ENCODE results near the gene ATXN1. TPM values are rescaled to one million over a fixed set of nuclear protein-coding genes. Genes with fewer than 3 reads are reported as not detected.

ATXN1 gene
- total RNA-seq, 5 donors from 2014 or later (not counting 1 experiment from before 2014, with no cell fraction given) = 65.1 to 101 (median 77.5) TPM

DNA sequence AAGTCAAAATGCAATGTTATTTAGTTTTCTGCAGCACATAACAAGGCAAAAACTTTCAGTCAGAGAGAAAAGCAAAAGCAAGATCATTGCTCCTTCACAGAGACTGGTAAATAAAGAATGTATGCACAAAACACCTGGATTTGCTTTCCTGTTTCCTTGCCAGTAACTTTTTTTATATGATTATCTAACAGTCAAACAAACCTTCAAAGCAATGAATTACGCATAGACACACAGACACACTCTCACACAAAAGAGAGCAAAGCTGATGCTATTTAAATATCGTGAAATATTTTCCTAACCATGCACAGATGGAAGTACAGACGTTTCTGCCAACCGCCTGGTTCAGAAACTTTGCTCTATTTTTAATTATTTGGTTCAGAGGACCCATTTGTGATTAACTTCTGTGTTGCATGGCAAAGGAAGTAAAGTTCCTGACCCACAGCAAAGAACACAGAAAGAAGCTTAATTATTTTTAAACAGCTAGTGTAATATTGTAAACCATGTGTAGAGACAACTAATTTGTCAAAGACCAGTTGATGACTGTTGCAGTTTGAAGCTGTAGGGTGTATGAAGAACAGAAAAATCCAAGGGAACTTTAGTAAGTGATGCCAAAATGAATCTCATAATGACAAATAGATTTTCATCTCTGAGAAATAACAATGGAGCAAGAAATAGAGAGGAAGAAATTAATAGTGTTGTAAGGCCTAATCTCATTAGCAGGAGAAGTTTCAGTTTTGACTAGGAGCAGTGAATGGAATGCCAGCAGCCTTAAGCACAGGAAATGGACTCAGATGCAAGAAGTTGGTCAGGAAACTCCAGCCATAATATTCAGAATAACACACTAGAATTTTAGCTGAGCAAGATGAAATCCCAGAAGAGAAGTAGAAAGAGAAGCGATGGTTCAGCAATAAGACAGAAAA, 24.1 kb downstream of the ATXN1 start:
- ChIA-PET POLR2A (interaction anchor here (0.6 kb wide), 3 partner anchors 15 to 82 kb away, joined by 4 to 11 read pairs (median 4); no protein-coding TSS in a partner anchor), CTCF (interaction anchor here (0.5 to 1.7 kb wide), 9 partner anchors 8 to 305 kb away, joined by 3 to 8 read pairs (median 3); no protein-coding TSS in a partner anchor)
- H3K27ac ChIP-seq (ENCODE audit: low read length) = no peak overlapping the region
- H3K4me3 ChIP-seq (ENCODE audit: control insufficient read depth in 1 of 2, extremely low read depth in 1 of 2, low read length in 1 of 2) = no peak overlapping the region
- peaks cover 2 to 9% of the 10 kb centered on the region in 2 donors for H3K36me3 ChIP-seq (ENCODE audit: control insufficient read depth in 2 of 2, extremely low read depth in 1 of 2, insufficient read depth in 1 of 2, low read length in 1 of 2)
- Mint-ChIP-seq H3K4me1 (peaks cover 23 to 63% (median 49%) of the 10 kb centered on the region in 3 donors), H3K27ac (peak overlapping the region; percentile 25 to 54), H3K9me3 (no peaks in the 10 kb centered on the region), H3K27me3 (no peaks in the 10 kb centered on the region), H3K4me3 (no peak overlapping the region), H3K36me3 (peaks cover 28% of the 10 kb centered on the region)
- DNase-seq (no peak), ATAC-seq (replicated peaks in 1 of 4) (no peak)
- no peaks in the 10 kb centered on the region for H3K9me3 ChIP-seq
- WGBS (ENCODE audit: insufficient coverage) = 46% methylated on average over 2 of the region's 5 CpGs
- no peaks in the 10 kb centered on the region for H3K27me3 ChIP-seq (replicated peaks in 1 of 2; ENCODE audit: control insufficient read depth in 2 of 2, extremely low read depth in 1 of 2, insufficient read depth in 2 of 2, low read length in 1 of 2)
- H3K4me1 ChIP-seq (ENCODE audit: control insufficient read depth in 1 of 2, extremely low read depth in 1 of 2, insufficient read depth in 2 of 2, low read length in 2 of 2) = peaks cover 0 to 11% of the 10 kb centered on the region in 2 experiments

GRCh38 chr6:16735014-16735413, 26.2 kb downstream of the ATXN1 start:
- POLR2A ChIA-PET = no interaction called here
- H3K4me1 Mint-ChIP-seq = peaks cover 40 to 61% (median 49%) of the 10 kb centered on the region in 3 donors
- peaks cover 29% of the 10 kb centered on the region for H3K36me3 Mint-ChIP-seq
- H3K27ac Mint-ChIP-seq = no peak overlapping the region
- no peaks in the 10 kb centered on the region for H3K27me3 ChIP-seq (replicated peaks in 1 of 2; ENCODE audit: control insufficient read depth in 2 of 2, extremely low read depth in 1 of 2, insufficient read depth in 2 of 2, low read length in 1 of 2)
- peaks cover 6 to 23% of the 10 kb centered on the region in 2 experiments for H3K4me1 ChIP-seq (ENCODE audit: control insufficient read depth in 1 of 2, extremely low read depth in 1 of 2, insufficient read depth in 2 of 2, low read length in 2 of 2)
- H3K27ac ChIP-seq (ENCODE audit: low read length) = no peak overlapping the region
- no CpG with 5 or more reads among the region's 2 CpGs for WGBS (ENCODE audit: insufficient coverage)
- CTCF ChIA-PET = no interaction called here
- peaks cover 2 to 8% of the 10 kb centered on the region in 2 donors for H3K36me3 ChIP-seq (ENCODE audit: control insufficient read depth in 2 of 2, extremely low read depth in 1 of 2, insufficient read depth in 1 of 2, low read length in 1 of 2)
- no peaks in the 10 kb centered on the region for H3K27me3 Mint-ChIP-seq
- no peak overlapping the region for H3K4me3 Mint-ChIP-seq
- ATAC-seq (replicated peaks in 1 of 4) (no peak), DNase-seq (no peak)
- no peaks in the 10 kb centered on the region for H3K9me3 Mint-ChIP-seq
- H3K9me3 ChIP-seq = no peaks in the 10 kb centered on the region
- H3K4me3 ChIP-seq (ENCODE audit: control insufficient read depth in 1 of 2, extremely low read depth in 1 of 2, low read length in 1 of 2) = no peak overlapping the region

DNA sequence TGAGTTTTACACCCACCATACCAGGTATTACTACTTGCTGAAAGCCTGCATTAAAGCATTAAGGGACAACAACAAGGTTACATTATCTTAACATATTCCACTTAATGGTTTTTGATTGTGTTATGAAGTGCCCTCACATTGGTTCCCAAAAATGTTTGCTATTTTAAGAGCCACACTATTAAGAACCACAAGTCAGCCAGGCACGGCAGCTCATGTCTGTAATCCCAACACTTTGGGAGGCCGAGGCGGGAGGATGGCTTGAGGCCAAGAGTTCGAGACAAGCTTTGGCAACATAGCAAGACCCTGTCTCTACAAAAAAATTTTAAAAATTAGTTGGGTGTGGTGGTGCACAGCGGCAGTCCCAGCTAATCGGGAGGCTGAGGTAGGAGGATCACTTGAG, 28.2 kb downstream of the ATXN1 start:
- Mint-ChIP-seq H3K36me3 (peaks cover 22% of the 10 kb centered on the region), H3K27ac (peak overlapping the region; percentile 77), H3K4me3 (no peak overlapping the region), H3K9me3 (no peaks in the 10 kb centered on the region), H3K4me1 (peaks cover 40 to 69% (median 58%) of the 10 kb centered on the region in 3 donors), H3K27me3 (no peaks in the 10 kb centered on the region)
- DNase-seq = no peak
- POLR2A ChIA-PET = interaction anchor here in 1 of 2 donors (0.6 kb wide), 1 partner anchor 305 kb away, joined by 6 read pairs; no protein-coding TSS in a partner anchor
- WGBS (ENCODE audit: insufficient coverage) = 95% methylated on average over 4 of the region's 6 CpGs
- H3K36me3 ChIP-seq (ENCODE audit: control insufficient read depth in 2 of 2, extremely low read depth in 1 of 2, insufficient read depth in 1 of 2, low read length in 1 of 2) = no peaks in the 10 kb centered on the region
- no peaks in the 10 kb centered on the region for H3K27me3 ChIP-seq (replicated peaks in 1 of 2; ENCODE audit: control insufficient read depth in 2 of 2, extremely low read depth in 1 of 2, insufficient read depth in 2 of 2, low read length in 1 of 2)
- H3K4me3 ChIP-seq (ENCODE audit: control insufficient read depth in 1 of 2, extremely low read depth in 1 of 2, low read length in 1 of 2) = no peak overlapping the region
- CTCF ChIA-PET = interaction anchor here (0.6 to 2.4 kb wide), 3 partner anchors 28 to 564 kb away, joined by 5 to 18 read pairs (median 7); partner anchors contain the start of gene ATXN1 (in 1 of the 2)
- H3K27ac ChIP-seq (ENCODE audit: low read length) = peak overlapping the region; percentile 69
- H3K9me3 ChIP-seq = no peaks in the 10 kb centered on the region
- no peak for ATAC-seq (replicated peaks in 1 of 4)
- peaks cover 6 to 29% of the 10 kb centered on the region in 2 experiments for H3K4me1 ChIP-seq (ENCODE audit: control insufficient read depth in 1 of 2, extremely low read depth in 1 of 2, insufficient read depth in 2 of 2, low read length in 2 of 2)

- ATAC-seq (replicated peaks in 1 of 4) = peak; percentile 52 to 73 (median 68)
- WGBS (ENCODE audit: insufficient coverage) = no CpG with 5 or more reads among the region's 6 CpGs
- Histone ChIP-seq H3K36me3 (ENCODE audit: control insufficient read depth in 2 of 2, extremely low read depth in 1 of 2, insufficient read depth in 1 of 2, low read length in 1 of 2) (no peaks in the 10 kb centered on the region), H3K9me3 (no peaks in the 10 kb centered on the region), H3K27me3 (replicated peaks in 1 of 2; ENCODE audit: control insufficient read depth in 2 of 2, extremely low read depth in 1 of 2, insufficient read depth in 2 of 2, low read length in 1 of 2) (no peaks in the 10 kb centered on the region), H3K4me1 (ENCODE audit: control insufficient read depth in 1 of 2, extremely low read depth in 1 of 2, insufficient read depth in 2 of 2, low read length in 2 of 2) (peaks cover 6 to 31% of the 10 kb centered on the region in 2 experiments), H3K4me3 (ENCODE audit: control insufficient read depth in 1 of 2, extremely low read depth in 1 of 2, low read length in 1 of 2) (peak overlapping the region in 1 of 2 donors; percentile 6), H3K27ac (ENCODE audit: low read length) (peak overlapping the region; percentile 69)
- peak in 9 of 35 experiments; percentile 9 to 54 (median 21) for DNase-seq
- Mint-ChIP-seq H3K4me3 (peak overlapping the region; percentile 22 to 61 (median 57)), H3K27me3 (no peaks in the 10 kb centered on the region), H3K27ac (peak overlapping the region; percentile 77), H3K9me3 (no peaks in the 10 kb centered on the region), H3K4me1 (peaks cover 28 to 60% (median 44%) of the 10 kb centered on the region in 3 donors), H3K36me3 (peaks cover 22% of the 10 kb centered on the region)
- POLR2A ChIA-PET = interaction anchor here (0.6 to 1.2 kb wide), 7 partner anchors 14 to 216 kb away, joined by 3 to 6 read pairs (median 3); partner anchors contain the start of gene ATXN1 (in 1 of the 2)
- CTCF ChIA-PET = interaction anchor here (0.6 to 2.4 kb wide), 12 partner anchors 11 to 317 kb away, joined by 3 to 18 read pairs (median 5); partner anchors contain the start of gene ATXN1 (in 1 of the 2)
Observed at GRCh38 chr6:16731478-16732051, 29.7 kb downstream of the ATXN1 start.

- no CpG with 5 or more reads among the region's 7 CpGs for WGBS (ENCODE audit: insufficient coverage)
- Mint-ChIP-seq H3K27me3 (no peaks in the 10 kb centered on the region), H3K4me3 (peak overlapping the region; percentile 25 to 63 (median 57)), H3K27ac (peak overlapping the region; percentile 77), H3K36me3 (peaks cover 22% of the 10 kb centered on the region), H3K4me1 (peaks cover 25 to 59% (median 44%) of the 10 kb centered on the region in 3 donors), H3K9me3 (no peaks in the 10 kb centered on the region)
- ChIA-PET CTCF (interaction anchor here (0.6 to 2.4 kb wide), 18 partner anchors 8 to 317 kb away, joined by 3 to 18 read pairs (median 4); partner anchors contain the start of gene ATXN1 (in 1 of the 2)), POLR2A (interaction anchor here (0.6 to 1.7 kb wide), 6 partner anchors 15 to 30 kb away, joined by 3 to 6 read pairs (median 4); partner anchors contain the start of gene ATXN1 (in 1 of the 2))
- H3K4me3 ChIP-seq (ENCODE audit: control insufficient read depth in 1 of 2, extremely low read depth in 1 of 2, low read length in 1 of 2) = peak overlapping the region in 1 of 2 donors; percentile 6
- H3K9me3 ChIP-seq = no peaks in the 10 kb centered on the region
- H3K27ac ChIP-seq (ENCODE audit: low read length) = peak overlapping the region; percentile 69
- H3K4me1 ChIP-seq (ENCODE audit: control insufficient read depth in 1 of 2, extremely low read depth in 1 of 2, insufficient read depth in 2 of 2, low read length in 2 of 2) = peaks cover 6 to 31% of the 10 kb centered on the region in 2 experiments
- H3K27me3 ChIP-seq (replicated peaks in 1 of 2; ENCODE audit: control insufficient read depth in 2 of 2, extremely low read depth in 1 of 2, insufficient read depth in 2 of 2, low read length in 1 of 2) = no peaks in the 10 kb centered on the region
- H3K36me3 ChIP-seq (ENCODE audit: control insufficient read depth in 2 of 2, extremely low read depth in 1 of 2, insufficient read depth in 1 of 2, low read length in 1 of 2) = no peaks in the 10 kb centered on the region
- ATAC-seq (replicated peaks in 1 of 4) (peak in 2 of 4 experiments; percentile 52 to 70), DNase-seq (peak in 2 of 35 experiments; percentile 14 to 69)
Observed at GRCh38 chr6:16730738-16731477, 30.4 kb downstream of the ATXN1 start.
